Ascending aorta (tissue), 2 donors: Measurements from ENCODE around the gene GATAD2A. TPM values are rescaled to one million over a fixed set of nuclear protein-coding genes. Genes with fewer than 3 reads are reported as not detected.
A peak's percentile ranks its signal among the peaks of the same experiment; 100 is the strongest.

Experiments used
- DNase-seq, 2 donors: peaks; one replicate each; pipeline ENCODE4 v3.0.0-alpha.2; 2019; ENCODE audit warnings: low spot score in 2 of 2
- H3K27ac ChIP-seq, 2 donors: fragments of 200-600 bp; sonication (generic); one replicate each; pipeline ENCODE4 v1.5.1; 2016 to 2017; ENCODE audit warnings: mild to moderate bottlenecking in 1 of 2
- H3K27me3 ChIP-seq: fragments of 200-600 bp; sonication (generic); one replicate; pipeline ENCODE4 v1.5.1; 2017
- H3K36me3 ChIP-seq, 2 donors: fragments of 200-600 bp; sonication (generic); one replicate each; pipeline ENCODE4 v1.5.1; 2016
- H3K4me1 ChIP-seq, 2 donors: fragments of 200-600 bp; sonication (generic); one replicate each; pipeline ENCODE4 v1.5.1; 2016 to 2017; ENCODE audit warnings: mild to moderate bottlenecking in 1 of 2
- H3K4me3 ChIP-seq, 2 donors: fragments of 200-600 bp; sonication (generic); one replicate each; pipeline ENCODE4 v1.5.1; 2016 to 2017; ENCODE audit warnings: mild to moderate bottlenecking in 1 of 2
- H3K9me3 ChIP-seq, 2 donors: fragments of 200-600 bp; sonication (generic); one replicate each; pipeline ENCODE4 v1.5.1; 2016
- intact Hi-C: fragments of 100-400 bp; cut with DNase I; formaldehyde crosslinking; loops from one replicate; pipeline ENCODE4 v1.15.1; 2023
- total RNA-seq: library from RNA; depleted of rRNA; stranded (reverse); fragments of >200 nt; gene quantifications from one replicate; pipeline ENCODE4 v1.1.0, GENCODE V29; 2016
- TF ChIP-seq, protein P1 (sequence below), 3 experiments: fragments of 200-600 bp in 2 of 3; fragments of 450-650 bp in 1 of 3; sonication (generic) in 2 of 3; IDR thresholded peaks; one replicate each; pipeline ENCODE4 v1.5.1; 2016 to 2019; ENCODE audit warnings: antibody characterized with exemption in 3 of 3, mild to moderate bottlenecking in 1 of 3, moderate library complexity in 1 of 3

Gene GATAD2A
- total RNA-seq, 1 donor from 2014 or later = 63.3 TPM

DNA sequence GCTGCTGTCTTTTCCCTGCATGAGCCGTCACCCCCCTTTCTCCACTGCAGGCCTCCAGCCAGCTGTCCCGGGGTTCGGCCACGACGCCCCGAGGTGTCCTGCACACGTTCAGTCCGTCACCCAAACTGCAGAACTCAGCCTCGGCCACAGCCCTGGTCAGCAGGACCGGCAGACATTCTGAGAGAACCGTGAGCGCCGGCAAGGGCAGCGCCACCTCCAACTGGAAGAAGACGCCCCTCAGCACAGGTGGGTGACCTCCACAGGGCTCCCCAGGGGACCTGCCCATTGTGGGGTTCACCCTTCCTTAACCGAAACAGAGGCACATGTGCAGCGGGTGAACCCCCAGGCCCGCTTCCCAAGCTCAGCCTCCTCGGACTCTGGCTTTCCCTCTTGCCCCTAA, 96.8 kb downstream of the GATAD2A start:
- H3K36me3 ChIP-seq = peaks cover 72 to 90% of the 10 kb centered on the region in 2 donors
- H3K4me3 ChIP-seq = no peak overlapping the region
- intact Hi-C loops = no loop called here
- DNase-seq = no peak
- TF ChIP-seq, protein P1, sequence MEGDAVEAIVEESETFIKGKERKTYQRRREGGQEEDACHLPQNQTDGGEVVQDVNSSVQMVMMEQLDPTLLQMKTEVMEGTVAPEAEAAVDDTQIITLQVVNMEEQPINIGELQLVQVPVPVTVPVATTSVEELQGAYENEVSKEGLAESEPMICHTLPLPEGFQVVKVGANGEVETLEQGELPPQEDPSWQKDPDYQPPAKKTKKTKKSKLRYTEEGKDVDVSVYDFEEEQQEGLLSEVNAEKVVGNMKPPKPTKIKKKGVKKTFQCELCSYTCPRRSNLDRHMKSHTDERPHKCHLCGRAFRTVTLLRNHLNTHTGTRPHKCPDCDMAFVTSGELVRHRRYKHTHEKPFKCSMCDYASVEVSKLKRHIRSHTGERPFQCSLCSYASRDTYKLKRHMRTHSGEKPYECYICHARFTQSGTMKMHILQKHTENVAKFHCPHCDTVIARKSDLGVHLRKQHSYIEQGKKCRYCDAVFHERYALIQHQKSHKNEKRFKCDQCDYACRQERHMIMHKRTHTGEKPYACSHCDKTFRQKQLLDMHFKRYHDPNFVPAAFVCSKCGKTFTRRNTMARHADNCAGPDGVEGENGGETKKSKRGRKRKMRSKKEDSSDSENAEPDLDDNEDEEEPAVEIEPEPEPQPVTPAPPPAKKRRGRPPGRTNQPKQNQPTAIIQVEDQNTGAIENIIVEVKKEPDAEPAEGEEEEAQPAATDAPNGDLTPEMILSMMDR (IDR thresholded peaks at IDR 0.05) = no peak
- no peaks in the 10 kb centered on the region for H3K9me3 ChIP-seq
- peaks cover 0 to 4% of the 10 kb centered on the region in 2 donors for H3K4me1 ChIP-seq
- H3K27ac ChIP-seq = no peak overlapping the region
- H3K27me3 ChIP-seq = no peaks in the 10 kb centered on the region

DNA sequence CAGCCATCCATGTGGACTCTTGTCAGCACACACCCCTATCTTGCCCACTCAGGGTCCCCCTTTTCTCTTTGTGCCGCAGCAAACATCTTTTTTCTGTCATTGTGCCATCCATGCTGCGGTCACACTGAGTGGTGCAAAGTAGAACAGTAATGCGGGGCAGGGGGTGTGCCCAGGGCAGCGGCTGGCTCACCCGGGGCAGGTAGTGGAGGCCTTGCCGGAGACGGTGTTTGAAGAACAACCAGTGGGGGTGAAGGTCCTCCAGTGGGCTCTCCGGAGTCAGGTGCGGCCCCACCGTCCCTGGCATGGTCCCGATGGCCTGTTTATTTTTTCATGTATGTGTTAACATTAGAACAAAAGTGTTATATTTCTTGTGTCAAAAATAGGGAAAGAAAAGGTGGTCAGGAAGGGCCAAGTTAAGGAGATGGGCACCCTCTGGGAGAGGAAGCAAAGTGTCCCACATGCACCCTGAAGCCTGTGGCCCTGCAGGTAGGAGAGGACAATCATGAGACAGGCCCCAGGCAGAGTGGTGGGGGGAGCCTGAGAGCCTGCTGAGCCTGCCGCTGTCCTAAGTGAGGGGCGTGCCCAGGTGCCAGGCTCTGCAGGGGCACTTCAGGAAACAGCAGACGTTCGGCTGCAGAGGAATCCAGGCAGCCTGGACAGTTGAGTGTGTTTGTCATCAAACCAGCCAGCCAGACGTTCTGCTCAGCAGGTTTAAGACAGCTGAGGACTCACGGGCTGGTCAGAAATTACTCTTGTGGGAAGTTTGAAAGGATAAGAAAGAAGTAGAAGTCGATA, 97.5 kb downstream of the GATAD2A start:
- Histone ChIP-seq H3K4me3 (no peak overlapping the region), H3K27me3 (no peaks in the 10 kb centered on the region), H3K27ac (no peak overlapping the region), H3K4me1 (peaks cover 0 to 4% of the 10 kb centered on the region in 2 donors), H3K36me3 (peaks cover 69 to 88% of the 10 kb centered on the region in 2 donors), H3K9me3 (no peaks in the 10 kb centered on the region)
- no peak for DNase-seq
- TF ChIP-seq, protein P1 (IDR thresholded peaks at IDR 0.05) = no peak
- intact Hi-C loops = no loop called here

DNA sequence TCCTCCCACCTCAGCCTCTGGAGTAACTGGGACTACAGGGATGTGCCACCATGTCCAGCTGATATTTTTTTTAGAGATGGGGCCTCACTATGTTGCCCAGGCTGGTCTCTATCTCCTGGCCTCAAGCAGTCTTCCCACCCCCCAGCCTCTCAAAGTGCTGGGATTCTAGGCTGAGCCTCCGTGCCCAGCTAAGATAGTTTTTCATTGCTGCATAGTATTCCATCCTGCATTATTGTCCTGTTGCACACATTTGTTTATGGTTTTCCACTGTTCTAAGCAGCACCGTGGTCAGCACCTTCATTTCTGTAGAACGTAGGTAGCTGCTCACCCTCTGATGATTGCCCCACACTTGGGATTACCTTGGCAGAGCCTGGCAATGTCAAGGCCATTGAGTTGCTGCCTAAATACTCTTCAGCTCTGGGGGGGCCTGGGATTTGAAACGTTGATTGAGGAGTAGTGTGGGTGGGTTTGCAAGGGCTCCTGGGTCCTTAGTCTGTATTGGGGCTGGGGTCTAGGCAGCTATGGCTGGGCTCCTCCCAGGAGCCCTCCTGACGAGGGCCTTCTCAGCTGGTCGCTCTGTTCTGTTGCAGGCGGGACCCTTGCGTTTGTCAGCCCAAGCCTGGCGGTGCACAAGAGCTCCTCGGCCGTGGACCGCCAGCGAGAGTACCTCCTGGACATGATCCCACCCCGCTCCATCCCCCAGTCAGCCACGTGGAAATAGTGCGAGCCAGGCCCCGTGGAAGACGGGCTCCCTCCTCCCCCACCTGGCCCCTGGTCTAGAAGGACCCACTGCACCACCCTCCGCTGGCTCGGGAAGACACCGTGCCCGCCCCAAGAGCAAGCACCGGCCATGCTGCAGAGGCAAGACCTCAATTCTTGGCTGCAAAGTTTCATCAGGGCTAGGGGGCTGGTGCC, 99.5 kb downstream of the GATAD2A start:
- TF ChIP-seq, protein P1 (IDR thresholded peaks at IDR 0.05) = no peak
- intact Hi-C loops = no loop called here
- H3K27ac ChIP-seq = no peak overlapping the region
- H3K36me3 ChIP-seq = peaks cover 49 to 69% of the 10 kb centered on the region in 2 donors
- H3K9me3 ChIP-seq = no peaks in the 10 kb centered on the region
- H3K4me3 ChIP-seq = no peak overlapping the region
- H3K4me1 ChIP-seq = peaks cover 0 to 4% of the 10 kb centered on the region in 2 donors
- DNase-seq = no peak
- no peaks in the 10 kb centered on the region for H3K27me3 ChIP-seq

DNA sequence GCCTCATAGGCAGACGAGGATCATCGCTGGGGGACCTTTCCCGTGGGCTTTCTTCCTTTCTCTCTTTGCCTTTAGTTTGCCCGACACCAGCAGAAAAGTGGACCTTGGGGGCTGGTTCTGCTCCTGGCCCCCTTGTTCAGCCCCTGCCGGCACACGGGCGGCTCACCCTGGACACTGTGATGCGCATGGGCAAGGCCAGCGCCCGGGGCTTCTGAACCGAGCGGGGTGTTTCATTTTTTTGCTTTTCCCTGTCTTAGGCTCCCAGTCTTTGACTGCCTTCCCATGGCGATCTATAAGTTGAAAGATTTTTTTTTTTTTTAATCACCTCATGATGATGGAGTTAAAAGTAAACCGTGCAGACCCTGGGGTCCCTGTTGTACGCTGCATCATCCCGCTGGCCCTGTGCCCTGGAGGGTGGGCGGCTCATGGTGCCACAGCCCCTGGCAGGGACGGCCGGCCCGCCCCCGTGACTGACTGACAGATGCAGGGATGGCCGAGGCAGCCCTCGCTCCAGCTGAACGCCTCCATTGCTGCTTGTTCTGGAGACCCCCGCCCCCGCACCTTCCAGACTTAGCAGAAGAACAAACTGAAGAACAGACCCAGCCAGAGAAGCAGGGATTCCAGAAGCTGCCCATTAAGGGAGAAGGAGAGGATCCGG, 100.3 kb downstream of the GATAD2A start:
- Histone ChIP-seq H3K27ac (no peak overlapping the region), H3K27me3 (no peaks in the 10 kb centered on the region), H3K4me1 (peaks cover 0 to 4% of the 10 kb centered on the region in 2 donors), H3K36me3 (peaks cover 41 to 61% of the 10 kb centered on the region in 2 donors), H3K4me3 (peak overlapping the region in 1 of 2 donors; percentile 28), H3K9me3 (no peaks in the 10 kb centered on the region)
- no peak for DNase-seq
- TF ChIP-seq, protein P1 (IDR thresholded peaks at IDR 0.05) = no peak
- intact Hi-C loops = no loop called here

DNA sequence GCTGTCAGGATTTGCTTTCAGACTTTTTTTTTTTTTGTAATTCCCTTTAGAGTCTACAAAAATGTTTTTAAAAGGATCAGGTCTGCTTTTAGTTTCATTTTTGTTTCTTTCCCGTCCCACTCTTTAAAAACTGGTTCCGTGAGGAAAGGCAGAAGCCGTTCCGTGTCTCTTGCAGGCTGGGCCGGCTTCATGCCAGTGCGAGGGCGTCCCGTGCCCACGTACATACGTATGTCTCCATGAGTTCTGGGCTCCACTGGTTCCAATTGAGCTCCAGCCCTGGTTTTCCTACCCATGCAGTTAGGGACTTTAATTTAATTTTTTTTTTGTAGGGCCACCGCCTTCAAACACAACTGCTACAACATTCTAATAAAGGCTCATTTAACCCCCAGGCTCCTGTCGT, 101.1 kb downstream of the GATAD2A start:
- H3K4me1 ChIP-seq = peaks cover 0 to 4% of the 10 kb centered on the region in 2 donors
- no peak for DNase-seq
- no peaks in the 10 kb centered on the region for H3K27me3 ChIP-seq
- peaks cover 33 to 53% of the 10 kb centered on the region in 2 donors for H3K36me3 ChIP-seq
- no peaks in the 10 kb centered on the region for H3K9me3 ChIP-seq
- TF ChIP-seq, protein P1 (IDR thresholded peaks at IDR 0.05) = no peak
- peak overlapping the region in 1 of 2 donors; percentile 28 for H3K4me3 ChIP-seq
- H3K27ac ChIP-seq = no peak overlapping the region
- intact Hi-C loops = no loop called here
